Measurements from ENCODE around the gene KIAA0753.

Gene KIAA0753

GRCh38 chr17:6639586-6640535, 650 bp downstream of the KIAA0753 start:
- DNase-seq, result peak; percentile 7

GRCh38 chr17:6639014-6639585, 1.4 kb downstream of the KIAA0753 start:
- DNase-seq, result no peak

GRCh38 chr17:6638046-6638908, 2.2 kb downstream of the KIAA0753 start:
- DNase-seq, result no peak

GRCh38 chr17:6637458-6637840, 3.1 kb downstream of the KIAA0753 start:
- no peak for DNase-seq

GRCh38 chr17:6636616-6637457, 3.7 kb downstream of the KIAA0753 start:
- no peak for DNase-seq

- DNase-seq, result no peak
These were observed 4.4 kb downstream of the KIAA0753 start for GRCh38 chr17:6636105-6636504.

GRCh38 chr17:6633263-6633662, 7.2 kb downstream of the KIAA0753 start:
- no peak for DNase-seq

- DNase-seq, result no peak
These were observed 8.0 kb downstream of the KIAA0753 start for GRCh38 chr17:6632530-6632929.

- no peak for DNase-seq
These were observed 10.1 kb downstream of the KIAA0753 start for GRCh38 chr17:6630390-6630789.

GRCh38 chr17:6627019-6627418, 13.5 kb downstream of the KIAA0753 start:
- DNase-seq, result no peak

- no peak for DNase-seq
These were observed 13.9 kb downstream of the KIAA0753 start for GRCh38 chr17:6626616-6627015.

- DNase-seq, result no peak
These were observed 16.6 kb downstream of the KIAA0753 start for GRCh38 chr17:6623941-6624340.

GRCh38 chr17:6611231-6611630, 29.3 kb downstream of the KIAA0753 start:
- DNase-seq, result no peak

- no peak for DNase-seq
These were observed 30.5 kb downstream of the KIAA0753 start for GRCh38 chr17:6610011-6610410.

GRCh38 chr17:6608321-6608720, 32.2 kb downstream of the KIAA0753 start:
- no peak for DNase-seq

- no peak for DNase-seq
These were observed 35.4 kb downstream of the KIAA0753 start for GRCh38 chr17:6605142-6605541.

- DNase-seq, result no peak
These were observed 36.7 kb downstream of the KIAA0753 start for GRCh38 chr17:6603744-6604325.

GRCh38 chr17:6602141-6602540, 38.4 kb downstream of the KIAA0753 start:
- no peak for DNase-seq

GRCh38 chr17:6599364-6599763, 41.1 kb downstream of the KIAA0753 start:
- DNase-seq, result no peak

- no peak for DNase-seq
These were observed 42.8 kb downstream of the KIAA0753 start for GRCh38 chr17:6597727-6598126.

GRCh38 chr17:6596941-6597340, 43.6 kb downstream of the KIAA0753 start:
- no peak for DNase-seq

- no peak for DNase-seq
These were observed 44.0 kb downstream of the KIAA0753 start for GRCh38 chr17:6596511-6596910.

Data from NCI-H1694 treated with DMSO at 0.1 percent for 48 hours (cell line).